Uterus (tissue), 4 donors: Measurements from ENCODE around the gene GOLPH3L. TPM values are rescaled to one million over a fixed set of nuclear protein-coding genes. Genes with fewer than 3 reads are reported as not detected.
"Not testable (repeated sequence)": the region's sequence is repeated elsewhere in the genome, so short reads cannot be mapped to it uniquely, and the experiment has no call there.

Source experiments
- DNase-seq, 2 donors: peaks; one replicate each; pipeline ENCODE4 v3.0.0-alpha.2; 2019 to 2020
- H3K27ac ChIP-seq, 2 donors: fragments of 200-600 bp; sonication (generic); 1 replicate in 1 of 2; 2 replicates in 1 of 2; pipeline ENCODE4 v1.5.1; 2016 to 2018
- H3K27me3 ChIP-seq, 2 donors: fragments of 200-600 bp; sonication (generic); one replicate each; pipeline ENCODE4 v1.5.1; 2018 to 2019; ENCODE audit warnings: control low read depth in 1 of 2
- H3K36me3 ChIP-seq, 2 donors: fragments of 200-600 bp; sonication (generic); one replicate each; pipeline ENCODE4 v1.5.1; 2019; ENCODE audit warnings: control low read depth in 1 of 2
- H3K4me1 ChIP-seq, 2 donors: fragments of 200-600 bp; sonication (generic); one replicate each; pipeline ENCODE4 v1.5.1; 2018 to 2019; ENCODE audit warnings: control low read depth in 1 of 2
- H3K4me3 ChIP-seq, 2 donors: fragments of 200-600 bp; sonication (generic); 1 replicate in 1 of 2; 2 replicates in 1 of 2; pipeline ENCODE4 v1.5.1; 2018 to 2019; ENCODE audit warnings: mild to moderate bottlenecking in 1 of 2
- H3K9me3 ChIP-seq, 2 donors: fragments of 200-600 bp; sonication (generic); one replicate each; pipeline ENCODE4 v1.5.1; 2019; ENCODE audit warnings: control low read depth in 1 of 2
- POLR2A ChIP-seq, 2 donors: fragments of 450-650 bp; IDR thresholded peaks; one replicate each; pipeline ENCODE4 v1.6.1; 2016; ENCODE audit warnings: antibody characterized with exemption in 2 of 2, mild to moderate bottlenecking in 1 of 2, moderate library complexity in 1 of 2
- intact Hi-C: fragments of 100-400 bp; cut with DNase I; formaldehyde crosslinking; loops from one replicate; pipeline ENCODE4 v1.15.1; 2023; ENCODE audit warnings: low total_unique reads
- small RNA-seq: library from RNA; depleted of rRNA; stranded (forward); fragments of <200 nt; gene quantifications from one replicate; pipeline ENCODE3, GENCODE V24; 2016
- total RNA-seq, 4 donors: library from RNA; depleted of rRNA in 3 of 4; stranded (reverse); fragments of >200 nt in 3 of 4; gene quantifications; one replicate each; pipeline versions ENCODE4 v1.1.0 to v1.2.4, GENCODE V29; 2014 to 2023
- TF ChIP-seq, protein P1 (sequence below), 4 experiments: fragments of 200-600 bp in 2 of 4; fragments of 450-650 bp in 2 of 4; sonication (generic) in 2 of 4; IDR thresholded peaks; one replicate each; pipeline ENCODE4 v1.5.1; 2016 to 2019; ENCODE audit warnings: antibody characterized with exemption in 4 of 4, mild to moderate bottlenecking in 2 of 4, moderate library complexity in 1 of 4
- donor health status: DM: yes; HTN: yes; CAD: no.

GOLPH3L gene
- total RNA-seq, 4 donors from 2014 or later = 10.6 to 31.5 (median 21.3) TPM

DNA sequence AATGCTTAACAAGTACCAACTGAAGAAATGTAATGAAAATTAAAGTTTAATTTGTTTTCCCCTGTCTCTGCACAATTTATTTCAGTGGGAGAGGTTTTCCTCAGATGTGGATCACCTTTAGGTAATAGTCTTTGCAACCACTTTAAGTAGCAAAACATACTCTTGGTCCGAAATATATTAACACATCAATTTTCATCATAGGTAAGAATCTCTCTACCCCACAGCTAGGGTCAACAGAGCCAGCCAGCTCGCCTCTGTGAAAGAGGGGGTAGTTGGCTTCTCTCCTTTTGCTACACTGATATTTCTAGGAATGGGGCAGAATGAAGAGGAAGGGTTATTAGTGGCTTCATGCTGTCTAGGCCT lies 92.7 kb downstream of the GOLPH3L start:
- TF ChIP-seq, protein P1, sequence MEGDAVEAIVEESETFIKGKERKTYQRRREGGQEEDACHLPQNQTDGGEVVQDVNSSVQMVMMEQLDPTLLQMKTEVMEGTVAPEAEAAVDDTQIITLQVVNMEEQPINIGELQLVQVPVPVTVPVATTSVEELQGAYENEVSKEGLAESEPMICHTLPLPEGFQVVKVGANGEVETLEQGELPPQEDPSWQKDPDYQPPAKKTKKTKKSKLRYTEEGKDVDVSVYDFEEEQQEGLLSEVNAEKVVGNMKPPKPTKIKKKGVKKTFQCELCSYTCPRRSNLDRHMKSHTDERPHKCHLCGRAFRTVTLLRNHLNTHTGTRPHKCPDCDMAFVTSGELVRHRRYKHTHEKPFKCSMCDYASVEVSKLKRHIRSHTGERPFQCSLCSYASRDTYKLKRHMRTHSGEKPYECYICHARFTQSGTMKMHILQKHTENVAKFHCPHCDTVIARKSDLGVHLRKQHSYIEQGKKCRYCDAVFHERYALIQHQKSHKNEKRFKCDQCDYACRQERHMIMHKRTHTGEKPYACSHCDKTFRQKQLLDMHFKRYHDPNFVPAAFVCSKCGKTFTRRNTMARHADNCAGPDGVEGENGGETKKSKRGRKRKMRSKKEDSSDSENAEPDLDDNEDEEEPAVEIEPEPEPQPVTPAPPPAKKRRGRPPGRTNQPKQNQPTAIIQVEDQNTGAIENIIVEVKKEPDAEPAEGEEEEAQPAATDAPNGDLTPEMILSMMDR (IDR thresholded peaks at IDR 0.05) = no peak
- no peak for TF ChIP-seq POLR2A (IDR thresholded peaks at IDR 0.05)
- intact Hi-C loops = no loop called here
- Histone ChIP-seq H3K27ac (peak overlapping the region; percentile 67 to 75), H3K4me1 (no peaks in the 10 kb centered on the region), H3K36me3 (no peaks in the 10 kb centered on the region), H3K9me3 (no peaks in the 10 kb centered on the region), H3K4me3 (no peak overlapping the region), H3K27me3 (no peaks in the 10 kb centered on the region)
- no peak for DNase-seq

DNA sequence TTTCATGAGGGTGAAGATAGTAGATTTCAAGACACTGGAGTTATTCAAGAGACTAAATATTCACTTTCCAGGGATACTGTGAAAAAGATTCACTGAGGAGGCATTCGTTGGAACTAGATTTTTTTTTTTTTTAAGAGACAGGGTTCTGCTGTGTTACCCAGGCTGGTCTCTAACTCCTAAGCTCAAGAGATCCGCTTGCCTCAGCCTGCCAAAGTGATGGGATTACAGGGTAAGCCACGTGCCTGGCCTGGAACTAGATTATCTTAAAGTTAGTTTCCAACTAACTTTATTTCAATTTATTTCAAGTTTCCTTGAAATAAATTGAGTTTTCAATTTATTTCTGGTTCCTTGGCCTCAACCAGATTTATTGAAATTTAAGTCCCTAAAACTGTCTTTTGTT lies 93.2 kb downstream of the GOLPH3L start:
- intact Hi-C loops = no loop called here
- Histone ChIP-seq H3K36me3 (no peaks in the 10 kb centered on the region), H3K4me3 (no peak overlapping the region), H3K9me3 (no peaks in the 10 kb centered on the region), H3K27ac (peak overlapping the region; percentile 67 to 75), H3K4me1 (no peaks in the 10 kb centered on the region), H3K27me3 (no peaks in the 10 kb centered on the region)
- TF ChIP-seq, protein P1 (IDR thresholded peaks at IDR 0.05) = no peak
- TF ChIP-seq POLR2A (IDR thresholded peaks at IDR 0.05) = no peak
- no peak for DNase-seq

DNA sequence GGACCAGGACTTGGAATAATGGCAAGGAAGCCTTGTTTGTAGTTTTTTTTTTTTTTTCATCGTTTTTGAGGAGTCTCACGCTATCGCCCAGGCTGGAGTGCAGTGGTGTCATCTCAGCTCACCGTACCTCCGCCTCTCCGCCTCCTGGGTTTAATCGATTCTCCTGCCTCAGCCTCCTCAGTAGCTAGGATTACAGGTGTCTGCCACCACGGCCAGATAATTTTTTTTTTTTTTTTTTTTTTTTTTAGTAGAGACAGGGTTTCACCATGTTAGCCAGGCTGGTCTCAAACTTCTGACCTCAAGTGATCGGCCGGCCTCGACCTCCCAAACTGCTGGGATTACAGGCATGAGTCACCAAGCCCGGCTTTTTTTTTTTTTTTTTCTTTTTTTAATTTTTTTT lies 94.6 kb downstream of the GOLPH3L start:
- H3K27ac ChIP-seq, H3K9me3 ChIP-seq, H3K4me1 ChIP-seq, H3K27me3 ChIP-seq, H3K4me3 ChIP-seq, DNase-seq, H3K36me3 ChIP-seq, intact Hi-C loops: not testable (repeated sequence)

DNA sequence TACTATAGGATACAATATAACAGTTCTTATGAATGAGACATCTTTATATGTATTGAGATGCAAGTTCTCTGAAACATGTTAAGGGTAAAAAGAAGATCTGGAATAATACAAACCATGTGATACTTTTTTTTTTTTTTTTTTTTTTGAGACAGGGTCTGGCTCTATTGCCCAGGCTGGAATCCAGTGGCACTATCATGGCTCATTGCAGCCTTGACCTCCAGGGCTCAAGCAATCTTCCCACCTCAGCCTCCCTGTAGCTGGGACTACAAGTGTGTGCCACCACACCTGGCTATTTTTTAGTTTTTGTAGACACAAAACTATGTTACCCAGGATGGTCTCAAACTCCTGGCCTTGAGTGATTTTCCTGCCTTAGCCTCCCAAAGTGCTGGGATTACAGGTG lies 95.4 kb downstream of the GOLPH3L start:
- Histone ChIP-seq H3K27me3 (no peaks in the 10 kb centered on the region), H3K27ac (no peak overlapping the region), H3K9me3 (no peaks in the 10 kb centered on the region), H3K4me3 (no peak overlapping the region), H3K4me1 (no peaks in the 10 kb centered on the region), H3K36me3 (no peaks in the 10 kb centered on the region)
- no peak for DNase-seq
- no peak for TF ChIP-seq POLR2A (IDR thresholded peaks at IDR 0.05)
- TF ChIP-seq, protein P1 (IDR thresholded peaks at IDR 0.05) = no peak
- intact Hi-C loops = no loop called here

DNA sequence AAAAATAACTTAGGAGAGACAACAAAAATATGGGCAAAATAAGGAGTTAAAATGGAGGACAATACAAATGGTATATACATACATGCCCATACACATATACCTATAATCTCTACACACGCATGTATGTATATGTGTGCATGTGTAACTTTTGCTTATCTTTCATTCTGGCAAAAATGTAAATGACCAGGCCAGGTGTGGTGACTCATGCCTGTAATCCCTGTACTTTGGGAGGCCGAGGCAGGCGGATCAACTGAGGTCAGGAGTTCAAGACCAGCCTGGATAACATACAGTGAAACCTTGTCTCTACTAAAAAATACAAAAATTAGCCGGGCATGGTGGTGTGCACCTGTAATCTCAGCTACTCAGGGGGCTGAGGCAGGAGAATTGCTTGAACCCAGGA lies 98.6 kb downstream of the GOLPH3L start:
- intact Hi-C loops, H3K4me1 ChIP-seq, H3K4me3 ChIP-seq, DNase-seq, H3K27ac ChIP-seq, H3K36me3 ChIP-seq, H3K27me3 ChIP-seq, H3K9me3 ChIP-seq: not testable (repeated sequence)

DNA sequence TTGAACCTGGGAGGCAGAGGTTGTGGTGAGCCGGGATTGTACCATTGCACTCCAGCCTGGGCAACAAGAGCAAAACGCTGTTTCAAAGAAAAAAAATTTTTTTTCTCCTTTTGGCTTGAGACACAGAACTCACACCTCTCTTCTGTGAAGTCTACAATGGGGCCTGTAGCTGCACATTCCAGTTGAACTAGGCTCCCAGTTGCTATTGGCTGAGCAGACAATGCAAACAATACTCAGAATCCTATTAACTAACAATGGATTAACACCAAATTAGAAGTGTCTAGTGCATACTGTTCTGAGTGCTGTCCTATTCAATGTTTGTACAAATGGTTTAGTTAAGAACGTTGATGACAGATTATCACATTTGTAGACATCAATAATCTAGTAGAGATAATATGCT lies 100.0 kb downstream of the GOLPH3L start:
- Histone ChIP-seq H3K9me3 (no peaks in the 10 kb centered on the region), H3K4me1 (no peaks in the 10 kb centered on the region), H3K4me3 (no peak overlapping the region), H3K27me3 (no peaks in the 10 kb centered on the region), H3K27ac (no peak overlapping the region), H3K36me3 (no peaks in the 10 kb centered on the region)
- TF ChIP-seq, protein P1 (IDR thresholded peaks at IDR 0.05) = no peak
- no peak for TF ChIP-seq POLR2A (IDR thresholded peaks at IDR 0.05)
- no peak for DNase-seq
- intact Hi-C loops = no loop called here

Small RNA genes lying within 50 kb of the gene (small RNA-seq; reads per million reads assigned to genes)
- gene RF00015 = not detected
- not detected for gene RF00561
- not detected for gene RNU6-1042P

Other genes with a start within 250 kb of the GOLPH3L start
- gene TARS2, start 209.7 kb downstream of the GOLPH3L start, total RNA-seq = 10 to 100 TPM in 2 of 4 donors, 1 to 10 TPM in 2; 4.6 to 22.6 (median 10.2) TPM
- 10 to 100 TPM in 2 of 4 donors, 1 to 10 TPM in 2; 1.5 to 38.5 (median 9.5) TPM for gene ECM1, start 189.0 kb downstream of the GOLPH3L start, total RNA-seq
- 1 to 10 TPM in 1 of 4 donors, under 1 TPM in 1, not detected in 2; 0.88 to 1.0 TPM for gene FALEC, start 181.4 kb downstream of the GOLPH3L start, total RNA-seq
- 100 to 1,000 TPM in 1 of 4 donors, 10 to 100 TPM in 3; 15.9 to 133 (median 35.4) TPM for gene ADAMTSL4, start 147.7 kb downstream of the GOLPH3L start, total RNA-seq
- gene MCL1, start 117.5 kb downstream of the GOLPH3L start, total RNA-seq = 100 to 1,000 TPM; 125 to 266 (median 207) TPM
- gene ENSA, start 67.5 kb downstream of the GOLPH3L start, total RNA-seq = 100 to 1,000 TPM; 122 to 224 (median 130) TPM
- under 1 TPM in 1 of 4 donors, not detected in 3; 0.62 TPM for gene HORMAD1, start 23.7 kb upstream of the GOLPH3L start, total RNA-seq
- 10 to 100 TPM in 3 of 4 donors, 1 to 10 TPM in 1; 5.9 to 26.7 (median 16.5) TPM for gene CTSS, start 68.6 kb upstream of the GOLPH3L start, total RNA-seq
- gene CTSK, start 111.1 kb upstream of the GOLPH3L start, total RNA-seq = 100 to 1,000 TPM in 3 of 4 donors, 10 to 100 TPM in 1; 83.5 to 168 (median 114) TPM
- gene ARNT, start 179.4 kb upstream of the GOLPH3L start, total RNA-seq = 10 to 100 TPM; 28.9 to 86.1 (median 59.1) TPM
- not detected for gene CTXND2, start 190.0 kb upstream of the GOLPH3L start, total RNA-seq
- 10 to 100 TPM; 21.8 to 63.2 (median 54.4) TPM for gene SETDB1, start 229.2 kb upstream of the GOLPH3L start, total RNA-seq